ENCODE measurements around the gene ZNF367.

DNA sequence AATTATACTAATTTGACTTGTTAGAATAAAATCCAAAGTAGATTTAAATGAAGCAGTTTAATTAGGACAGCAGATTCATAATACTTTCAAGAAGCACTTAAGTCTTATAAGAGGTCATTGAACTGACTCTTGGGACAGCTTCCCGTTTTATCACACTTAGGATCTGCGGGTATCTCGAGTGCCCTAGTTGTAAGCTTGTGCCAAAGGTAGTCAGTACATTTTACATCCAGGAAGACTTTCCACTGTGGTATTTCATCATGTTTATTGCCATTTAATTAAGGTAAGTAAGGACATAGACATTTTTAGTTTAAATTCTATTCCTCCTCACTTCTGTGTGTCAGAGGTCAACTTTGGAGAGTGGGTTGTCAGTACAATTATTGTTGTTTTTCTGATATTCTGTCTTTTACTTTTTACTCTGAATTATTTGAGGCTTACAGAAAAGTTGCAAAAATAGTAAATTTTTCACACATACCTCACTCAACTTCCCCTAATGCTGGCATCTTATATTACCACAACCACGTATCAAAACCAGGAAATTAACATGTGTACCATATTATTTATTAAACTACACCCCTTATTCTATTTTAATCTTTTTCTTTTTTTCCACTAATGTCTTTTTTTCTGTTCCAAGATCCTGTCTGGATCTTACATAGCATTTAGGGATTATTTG is 7.5 kb upstream of the ZNF367 start:
- TF ChIP-seq CTCF (IDR thresholded peaks at IDR 0.05 in 4 of 5, conservative IDR thresholded peaks at IDR 0.05 in 1 of 5) (no peak), POLR2A (IDR thresholded peaks at IDR 0.05) (no peak)

Data from gastrocnemius medialis (tissue), 4 donors.